Measurements from ENCODE around the gene MCTS1. TPM values are rescaled to one million over a fixed set of nuclear protein-coding genes. Genes with fewer than 3 reads are reported as not detected.
"Not testable (repeated sequence)": the region's sequence is repeated elsewhere in the genome, so short reads cannot be mapped to it uniquely, and the experiment has no call there.

Gene MCTS1
- total RNA-seq, 4 donors from 2014 or later: 8.6 to 31.0 (median 22.7) TPM

DNA sequence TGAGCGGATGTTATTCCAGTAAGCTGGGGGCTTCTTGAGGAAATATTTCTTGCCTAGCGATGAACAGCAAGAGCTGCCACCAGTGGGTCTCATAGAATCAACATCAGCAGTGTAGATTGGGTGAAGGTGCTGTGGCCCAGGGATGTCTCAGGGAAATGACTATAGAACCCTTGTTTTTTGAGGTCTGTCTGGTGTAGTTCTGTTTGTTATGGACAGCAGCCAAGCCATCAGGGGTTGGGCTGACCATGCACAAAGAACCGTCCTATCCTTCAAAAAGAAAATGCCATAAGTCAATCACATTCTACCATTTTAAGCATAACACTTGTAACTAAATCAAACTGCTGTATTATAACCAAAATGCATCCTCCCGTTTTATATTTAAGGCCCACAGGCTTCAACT is 43.2 kb downstream of the MCTS1 start:
- Histone ChIP-seq H3K36me3 (no peaks in the 10 kb centered on the region), H3K4me1 (no peaks in the 10 kb centered on the region), H3K27ac (no peak overlapping the region), H3K27me3 (no peaks in the 10 kb centered on the region), H3K4me3 (no peak overlapping the region), H3K9me3 (no peaks in the 10 kb centered on the region)
- DNase-seq (ENCODE audit: low spot score in 2 of 2): no peak
- TF ChIP-seq, protein P1, sequence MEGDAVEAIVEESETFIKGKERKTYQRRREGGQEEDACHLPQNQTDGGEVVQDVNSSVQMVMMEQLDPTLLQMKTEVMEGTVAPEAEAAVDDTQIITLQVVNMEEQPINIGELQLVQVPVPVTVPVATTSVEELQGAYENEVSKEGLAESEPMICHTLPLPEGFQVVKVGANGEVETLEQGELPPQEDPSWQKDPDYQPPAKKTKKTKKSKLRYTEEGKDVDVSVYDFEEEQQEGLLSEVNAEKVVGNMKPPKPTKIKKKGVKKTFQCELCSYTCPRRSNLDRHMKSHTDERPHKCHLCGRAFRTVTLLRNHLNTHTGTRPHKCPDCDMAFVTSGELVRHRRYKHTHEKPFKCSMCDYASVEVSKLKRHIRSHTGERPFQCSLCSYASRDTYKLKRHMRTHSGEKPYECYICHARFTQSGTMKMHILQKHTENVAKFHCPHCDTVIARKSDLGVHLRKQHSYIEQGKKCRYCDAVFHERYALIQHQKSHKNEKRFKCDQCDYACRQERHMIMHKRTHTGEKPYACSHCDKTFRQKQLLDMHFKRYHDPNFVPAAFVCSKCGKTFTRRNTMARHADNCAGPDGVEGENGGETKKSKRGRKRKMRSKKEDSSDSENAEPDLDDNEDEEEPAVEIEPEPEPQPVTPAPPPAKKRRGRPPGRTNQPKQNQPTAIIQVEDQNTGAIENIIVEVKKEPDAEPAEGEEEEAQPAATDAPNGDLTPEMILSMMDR (IDR thresholded peaks at IDR 0.05): no peak
- TF ChIP-seq POLR2A (IDR thresholded peaks at IDR 0.05) (no peak), EP300 (IDR thresholded peaks at IDR 0.05) (no peak)
- 39 to 67% methylated on average over 4 of the region's 4 CpGs for WGBS, 2 donors

DNA sequence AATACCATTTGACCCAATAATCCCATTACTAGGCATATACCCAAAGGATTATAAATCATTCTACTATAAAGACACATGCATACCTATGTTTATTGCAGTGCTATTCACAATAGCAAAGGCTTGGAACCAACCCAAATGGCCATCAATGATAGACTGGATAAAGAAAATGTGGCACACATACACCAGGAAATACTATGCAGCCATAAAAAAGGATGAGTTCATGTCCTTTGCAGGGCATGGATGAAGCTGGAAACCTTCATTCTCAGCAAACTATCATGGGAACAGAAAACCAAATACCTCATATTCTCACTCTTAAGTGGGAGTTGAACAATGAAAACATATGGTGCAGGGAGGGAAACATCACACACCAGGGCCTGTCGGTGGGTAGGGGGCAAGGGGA is 48.4 kb downstream of the MCTS1 start:
- H3K27me3 ChIP-seq; DNase-seq (ENCODE audit: low spot score in 2 of 2); H3K9me3 ChIP-seq; H3K36me3 ChIP-seq; H3K4me3 ChIP-seq; H3K4me1 ChIP-seq; H3K27ac ChIP-seq: not testable (repeated sequence)
- 89 to 100% methylated on average over 1 of the region's 1 CpG for WGBS, 2 donors

DNA sequence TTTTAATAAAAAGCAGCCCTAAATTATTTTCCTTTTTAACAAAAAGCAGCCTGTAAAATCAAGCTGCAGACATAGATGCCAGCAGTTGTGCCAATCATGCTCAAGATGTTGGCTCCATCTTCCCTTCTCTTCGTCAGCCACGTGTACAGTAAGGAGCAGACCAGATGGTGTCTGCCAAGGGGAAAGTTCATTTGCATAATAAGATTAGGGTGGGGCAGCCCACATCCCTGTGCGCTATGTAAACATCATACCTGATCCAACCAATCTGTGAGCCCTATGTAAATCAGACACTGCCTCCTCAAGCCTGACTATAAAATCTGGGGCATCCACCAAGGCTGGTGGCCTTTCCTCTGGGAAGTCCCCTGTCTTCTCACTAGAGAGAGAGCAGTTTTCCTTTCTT is 49.1 kb downstream of the MCTS1 start:
- 55 to 56% methylated on average over 3 of the region's 3 CpGs for whole genome bisulfite sequencing, 2 donors

DNA sequence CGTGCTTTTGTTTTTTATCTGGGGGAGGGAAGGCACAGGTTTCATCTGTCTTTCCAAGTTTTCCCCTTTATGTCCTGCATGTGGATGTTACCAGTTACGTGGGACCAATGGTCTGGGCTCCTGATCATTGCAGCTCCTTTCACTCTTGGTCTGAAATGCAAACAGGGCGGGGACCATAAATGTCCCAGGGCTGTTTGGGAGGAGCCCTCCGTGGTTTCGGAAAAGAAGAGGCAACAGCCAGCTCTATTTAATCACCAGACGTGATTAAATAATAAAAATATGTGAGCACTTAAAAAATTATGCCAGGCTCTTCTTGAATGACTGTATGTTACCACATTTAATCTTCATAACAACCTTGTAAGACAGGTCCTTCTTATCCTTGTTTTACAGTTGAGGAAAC is 56.7 kb downstream of the MCTS1 start:
- H3K36me3 ChIP-seq: no peaks in the 10 kb centered on the region
- TF ChIP-seq POLR2A (IDR thresholded peaks at IDR 0.05) (no peak), EP300 (IDR thresholded peaks at IDR 0.05) (no peak)
- TF ChIP-seq, protein P1 (IDR thresholded peaks at IDR 0.05): no peak
- no peaks in the 10 kb centered on the region for H3K27me3 ChIP-seq
- H3K4me3 ChIP-seq: no peak overlapping the region
- 59 to 68% methylated on average over 6 of the region's 6 CpGs for WGBS, 2 donors
- H3K4me1 ChIP-seq: no peaks in the 10 kb centered on the region
- no peak overlapping the region for H3K27ac ChIP-seq
- no peak for DNase-seq (ENCODE audit: low spot score in 2 of 2)
- no peaks in the 10 kb centered on the region for H3K9me3 ChIP-seq

More for the DNA sequence above, 49.1 kb downstream of the MCTS1 start:
- no peak for DNase-seq (ENCODE audit: low spot score in 2 of 2)
- TF ChIP-seq EP300 (IDR thresholded peaks at IDR 0.05) (no peak), POLR2A (IDR thresholded peaks at IDR 0.05) (no peak)
- TF ChIP-seq, protein P1 (IDR thresholded peaks at IDR 0.05): no peak
- Histone ChIP-seq H3K4me1 (no peaks in the 10 kb centered on the region), H3K9me3 (no peaks in the 10 kb centered on the region), H3K27ac (no peak overlapping the region), H3K4me3 (no peak overlapping the region), H3K27me3 (no peaks in the 10 kb centered on the region), H3K36me3 (no peaks in the 10 kb centered on the region)

Other genes with a start within 250 kb of the MCTS1 start
- gene ATP1B4, start 242.0 kb upstream of the MCTS1 start, total RNA-seq: not detected
- gene LAMP2, start 134.8 kb upstream of the MCTS1 start, total RNA-seq: 100 to 1,000 TPM in 3 of 4 donors, 10 to 100 TPM in 1; 84.9 to 110 (median 106) TPM
- 10 to 100 TPM; 31.8 to 41.5 (median 34.8) TPM for gene CUL4B, start 43.1 kb upstream of the MCTS1 start, total RNA-seq
- gene C1GALT1C1, start 26.0 kb downstream of the MCTS1 start, total RNA-seq: 10 to 100 TPM; 16.5 to 21.2 (median 16.9) TPM